Rectal smooth muscle tissue (tissue), 1 donor: ENCODE data around the gene RMND5A.
"Not testable (repeated sequence)": the region's sequence is repeated elsewhere in the genome, so short reads cannot be mapped to it uniquely, and the experiment has no call there.

Source experiments
- H3K27ac ChIP-seq: one replicate; pipeline ENCODE4 v1.7.0; 2013; ENCODE audit warnings: low read depth, low read length, inconsistent platforms
- H3K27me3 ChIP-seq: one replicate; pipeline ENCODE4 v1.7.0; 2013; ENCODE audit warnings: low read length; ENCODE audit not compliant: control insufficient read depth, insufficient read depth
- H3K36me3 ChIP-seq: one replicate; pipeline ENCODE4 v1.7.0; 2013; ENCODE audit warnings: low read length; ENCODE audit not compliant: control insufficient read depth, insufficient read depth
- H3K4me1 ChIP-seq: one replicate; pipeline ENCODE4 v1.7.0; 2013; ENCODE audit warnings: low read length; ENCODE audit not compliant: control insufficient read depth, insufficient read depth
- H3K4me3 ChIP-seq: one replicate; pipeline ENCODE4 v1.7.0; 2013; ENCODE audit warnings: low read length
- H3K9ac ChIP-seq: one replicate; pipeline ENCODE4 v1.7.0; 2013; ENCODE audit warnings: low read length

RMND5A gene

GRCh38 chr2:86695053-86695691 lies 24.9 kb upstream of the RMND5A start:
- Histone ChIP-seq H3K27me3 (no peaks in the 10 kb centered on the region), H3K36me3 (no peaks in the 10 kb centered on the region), H3K4me3 (no peak overlapping the region), H3K27ac (no peak overlapping the region), H3K4me1 (no peaks in the 10 kb centered on the region), H3K9ac (no peak overlapping the region)

- H3K9ac ChIP-seq, result no peak overlapping the region
- no peaks in the 10 kb centered on the region for H3K4me1 ChIP-seq
- no peak overlapping the region for H3K4me3 ChIP-seq
- H3K36me3 ChIP-seq, result no peaks in the 10 kb centered on the region
- H3K27me3 ChIP-seq, result no peaks in the 10 kb centered on the region
- H3K27ac ChIP-seq, result no peak overlapping the region
Observed at GRCh38 chr2:86697551-86698104, 22.5 kb upstream of the RMND5A start.

- Histone ChIP-seq H3K9ac (no peak overlapping the region), H3K4me3 (no peak overlapping the region), H3K27me3 (no peaks in the 10 kb centered on the region), H3K27ac (no peak overlapping the region), H3K36me3 (no peaks in the 10 kb centered on the region), H3K4me1 (no peaks in the 10 kb centered on the region)
Observed at GRCh38 chr2:86700690-86701089, 19.4 kb upstream of the RMND5A start.

GRCh38 chr2:86703704-86704361 lies 16.3 kb upstream of the RMND5A start:
- H3K4me1 ChIP-seq, result no peaks in the 10 kb centered on the region
- no peak overlapping the region for H3K27ac ChIP-seq
- H3K4me3 ChIP-seq, result no peak overlapping the region
- no peaks in the 10 kb centered on the region for H3K36me3 ChIP-seq
- no peak overlapping the region for H3K9ac ChIP-seq
- no peaks in the 10 kb centered on the region for H3K27me3 ChIP-seq

- Histone ChIP-seq H3K27me3 (no peaks in the 10 kb centered on the region), H3K4me3 (no peak overlapping the region), H3K4me1 (no peaks in the 10 kb centered on the region), H3K27ac (no peak overlapping the region), H3K36me3 (no peaks in the 10 kb centered on the region), H3K9ac (no peak overlapping the region)
Observed at GRCh38 chr2:86704459-86704971, 15.6 kb upstream of the RMND5A start.

GRCh38 chr2:86706220-86706619 lies 13.9 kb upstream of the RMND5A start:
- Histone ChIP-seq H3K4me3 (no peak overlapping the region), H3K27me3 (no peaks in the 10 kb centered on the region), H3K9ac (no peak overlapping the region), H3K4me1 (no peaks in the 10 kb centered on the region), H3K36me3 (no peaks in the 10 kb centered on the region), H3K27ac (no peak overlapping the region)

GRCh38 chr2:86706935-86707334 lies 13.2 kb upstream of the RMND5A start:
- no peak overlapping the region for H3K27ac ChIP-seq
- H3K9ac ChIP-seq, result no peak overlapping the region
- no peaks in the 10 kb centered on the region for H3K36me3 ChIP-seq
- H3K4me3 ChIP-seq, result no peak overlapping the region
- H3K27me3 ChIP-seq, result no peaks in the 10 kb centered on the region
- H3K4me1 ChIP-seq, result no peaks in the 10 kb centered on the region

- not testable (repeated sequence) for H3K4me3 ChIP-seq, H3K9ac ChIP-seq, H3K4me1 ChIP-seq, H3K27ac ChIP-seq, H3K27me3 ChIP-seq, H3K36me3 ChIP-seq
Observed at GRCh38 chr2:86708126-86708525, 12.0 kb upstream of the RMND5A start.

- not testable (repeated sequence) for H3K4me3 ChIP-seq, H3K27me3 ChIP-seq, H3K4me1 ChIP-seq, H3K9ac ChIP-seq, H3K36me3 ChIP-seq, H3K27ac ChIP-seq
Observed at GRCh38 chr2:86714579-86715173, 5.4 kb upstream of the RMND5A start.

- not testable (repeated sequence) for H3K36me3 ChIP-seq, H3K27me3 ChIP-seq, H3K9ac ChIP-seq, H3K4me1 ChIP-seq
- Histone ChIP-seq H3K27ac (peak overlapping the region; percentile 66), H3K4me3 (peak overlapping the region; percentile 45)
Observed at GRCh38 chr2:86719263-86719636, 841 bp upstream of the RMND5A start.

- not testable (repeated sequence) for H3K27me3 ChIP-seq
Observed at GRCh38 chr2:86720540-86721320, 639 bp downstream of the RMND5A start.

GRCh38 chr2:86725706-86726105 lies 5.6 kb downstream of the RMND5A start:
- not testable (repeated sequence) for H3K4me1 ChIP-seq, H3K9ac ChIP-seq, H3K4me3 ChIP-seq, H3K27me3 ChIP-seq, H3K27ac ChIP-seq, H3K36me3 ChIP-seq

More at GRCh38 chr2:86720540-86721320, 639 bp downstream of the RMND5A start:
- Histone ChIP-seq H3K27ac (peak overlapping the region; percentile 68), H3K4me3 (peak overlapping the region; percentile 72)
- not testable (repeated sequence) for H3K9ac ChIP-seq, H3K36me3 ChIP-seq, H3K4me1 ChIP-seq
